CMK (cell line): ENCODE measurements around the gene NANOG.
"Not testable (repeated sequence)": the region's sequence is repeated elsewhere in the genome, so short reads cannot be mapped to it uniquely, and the experiment has no call there.

ENCODE experiments used
- DNase-seq: peaks from one replicate; pipeline ENCODE4 v3.0.0-alpha.2; 2010; ENCODE audit warnings: low read depth

The NANOG gene

DNA sequence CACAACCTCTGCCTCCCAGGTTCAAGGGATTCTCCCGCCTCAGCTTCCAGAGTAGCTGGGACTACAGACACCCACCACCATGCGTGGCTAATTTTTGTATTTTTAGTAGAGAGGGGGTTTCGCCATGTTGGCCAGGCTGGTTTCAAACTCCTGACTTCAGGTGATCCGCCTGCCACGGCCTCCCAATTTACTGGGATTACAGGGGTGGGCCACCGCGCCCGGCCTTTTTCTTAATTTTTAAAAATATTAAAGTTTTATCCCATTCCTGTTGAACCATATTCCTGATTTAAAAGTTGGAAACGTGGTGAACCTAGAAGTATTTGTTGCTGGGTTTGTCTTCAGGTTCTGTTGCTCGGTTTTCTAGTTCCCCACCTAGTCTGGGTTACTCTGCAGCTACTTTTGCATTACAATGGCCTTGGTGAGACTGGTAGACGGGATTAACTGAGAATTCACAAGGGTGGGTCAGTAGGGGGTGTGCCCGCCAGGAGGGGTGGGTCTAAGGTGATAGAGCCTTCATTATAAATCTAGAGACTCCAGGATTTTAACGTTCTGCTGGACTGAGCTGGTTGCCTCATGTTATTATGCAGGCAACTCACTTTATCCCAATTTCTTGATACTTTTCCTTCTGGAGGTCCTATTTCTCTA lies at the start of gene NANOG:
Gene NANOG, plus strand, starts transcription at position 519 of the 645 bp plus-strand sequence. CDS start 213 bp downstream, outside the sequence.
- DNase-seq: not testable (repeated sequence)

DNA sequence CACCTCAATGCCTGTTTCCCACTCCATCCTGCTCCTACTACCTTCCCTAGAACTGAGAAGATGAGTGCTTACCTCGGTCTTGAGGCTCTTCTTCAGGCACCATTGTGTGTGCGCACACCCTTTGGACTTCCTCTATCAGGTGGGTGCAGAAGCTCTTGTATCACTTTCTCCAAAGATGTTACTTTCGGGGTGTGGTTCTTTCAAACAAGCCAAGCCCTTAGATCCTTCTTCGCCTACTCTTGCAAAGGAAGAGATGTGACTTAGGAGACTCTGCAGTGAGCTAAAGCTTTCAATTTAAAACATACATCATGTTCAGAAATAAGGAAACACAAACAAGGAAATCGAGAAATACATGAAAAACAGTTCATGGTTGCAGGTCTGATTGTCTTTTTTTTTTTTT lies 42.0 kb upstream of the NANOG start, which contains the start of gene CLEC4C:
Gene CLEC4C, minus strand, starts transcription at position 130 of the 400 bp plus-strand sequence. Its CDS starts 27 bp downstream, at position 103.
- DNase-seq: no peak

DNA sequence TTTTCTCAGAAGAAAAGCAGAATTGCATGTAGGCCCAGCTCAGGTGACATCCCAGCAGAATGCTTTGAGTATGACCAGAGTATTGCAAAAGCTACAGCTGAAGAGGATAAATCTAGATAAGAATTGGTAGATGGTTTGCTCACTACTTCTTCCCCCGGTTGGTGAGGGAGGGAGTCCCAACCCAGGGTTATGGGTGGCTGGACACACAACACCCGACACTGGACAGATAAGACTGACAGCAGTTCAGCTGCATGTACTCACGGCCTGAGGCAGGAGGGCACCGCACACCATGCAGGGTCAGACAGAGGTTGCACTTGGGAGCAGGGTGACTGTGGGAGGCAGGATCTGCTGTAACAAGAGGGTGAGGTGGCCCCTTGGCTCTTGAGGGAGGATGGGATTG lies 40.4 kb upstream of the NANOG start:
- DNase-seq: no peak

DNA sequence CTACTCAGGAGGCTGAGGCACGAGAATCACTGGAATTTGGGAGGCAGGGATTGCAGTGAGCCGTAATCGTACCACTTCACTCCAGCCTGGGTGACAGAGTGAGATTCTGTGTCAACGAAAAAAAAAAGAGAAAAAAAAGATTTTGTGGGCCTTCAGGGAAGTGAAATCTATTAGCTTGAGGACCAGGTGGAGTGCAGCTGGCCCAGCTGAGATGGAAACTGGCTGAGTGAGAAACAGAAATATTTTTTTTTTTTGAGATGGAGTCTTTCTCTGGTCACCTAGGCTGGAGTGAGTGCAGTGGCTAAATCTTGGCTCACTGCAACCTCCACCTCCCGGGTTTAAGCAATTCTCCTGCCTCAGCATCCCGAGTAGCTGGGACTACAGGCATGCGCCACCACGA lies 39.8 kb upstream of the NANOG start:
- DNase-seq: no peak

DNA sequence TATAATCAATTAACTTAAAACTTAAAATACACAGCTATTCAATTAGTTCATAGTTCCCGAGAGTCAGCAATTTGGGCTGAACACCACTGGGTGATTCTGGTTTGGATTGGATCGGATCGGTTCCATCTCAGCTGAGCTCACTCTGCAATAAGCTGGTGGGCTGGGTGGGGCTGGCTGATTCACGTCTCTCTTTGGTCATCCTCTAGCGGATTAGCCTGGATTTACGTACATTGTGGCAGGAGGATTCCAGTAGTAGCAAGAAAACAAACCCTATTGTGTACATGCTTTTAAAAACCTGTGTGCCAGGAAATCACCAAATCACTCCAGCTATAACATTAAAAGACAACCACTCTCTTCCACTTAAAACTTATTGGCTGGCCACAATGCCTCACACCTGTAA lies 38.9 kb upstream of the NANOG start:
- DNase-seq: no peak

DNA sequence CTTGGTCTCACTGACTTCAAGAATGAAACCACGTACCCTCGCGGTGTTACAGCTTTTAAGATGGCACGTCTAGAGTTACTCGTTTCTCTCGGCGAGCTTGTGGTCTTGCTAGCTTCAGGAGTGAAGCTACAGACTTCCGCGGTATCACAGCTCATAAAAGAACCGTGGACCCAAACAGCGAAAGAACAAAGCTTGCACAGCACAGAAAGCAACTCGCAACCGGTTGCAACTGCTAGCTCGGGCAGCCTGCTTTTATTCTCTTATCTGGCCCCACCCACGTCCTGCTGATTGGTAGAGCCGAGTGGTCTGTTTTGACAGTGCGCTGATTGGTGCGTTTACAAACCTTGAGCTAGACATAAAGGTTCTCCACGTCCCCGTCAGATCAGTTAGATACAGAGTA lies 37.8 kb upstream of the NANOG start:
- DNase-seq: no peak

DNA sequence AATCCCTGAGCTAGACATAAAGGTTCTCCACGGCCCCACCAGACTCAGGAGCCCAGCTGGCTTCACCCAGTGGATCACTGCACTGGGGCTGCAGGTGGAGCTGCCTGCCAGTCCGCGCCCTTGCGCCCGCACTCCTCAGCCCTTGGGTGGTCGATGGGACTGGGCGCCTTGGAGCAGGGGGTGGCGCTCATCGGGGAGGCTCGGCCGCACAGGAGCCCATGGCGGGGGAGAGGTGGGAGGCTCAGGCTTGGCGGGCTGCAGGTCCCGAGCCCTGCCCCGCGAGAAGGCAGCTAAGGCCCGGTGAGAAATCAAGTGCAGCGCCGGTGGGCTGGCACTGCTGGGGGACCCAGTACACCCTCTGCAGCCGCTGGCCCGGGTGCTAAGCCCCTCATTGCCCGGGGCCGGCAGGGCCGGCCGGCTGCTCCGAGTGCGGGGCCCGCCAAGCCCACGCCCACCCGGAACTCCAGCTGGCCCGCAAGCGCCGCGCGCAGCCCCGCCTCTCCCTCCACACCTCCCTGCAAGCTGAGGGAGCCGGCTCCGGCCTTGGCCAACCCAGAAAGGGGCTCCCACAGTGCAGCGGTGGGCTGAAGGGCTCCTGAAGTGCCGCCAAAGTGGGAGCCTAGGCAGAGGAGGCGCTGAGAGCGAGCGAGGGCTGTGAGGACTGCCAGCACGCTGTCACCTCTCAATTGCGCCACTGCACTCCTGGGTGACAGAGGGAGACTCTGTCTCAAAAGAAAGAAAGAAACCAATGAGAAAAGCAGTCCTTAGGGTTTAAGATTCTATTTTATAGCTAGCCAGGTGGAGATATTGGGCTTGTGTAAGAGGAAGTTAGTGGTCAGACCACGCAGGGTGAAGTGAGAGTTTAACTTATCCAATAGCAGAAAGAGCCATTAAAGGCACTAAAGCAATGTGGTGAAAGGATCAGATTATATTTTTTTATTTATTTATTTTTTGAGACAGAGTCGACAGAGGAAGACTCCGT lies 37.0 kb upstream of the NANOG start:
- not testable (repeated sequence) for DNase-seq

DNA sequence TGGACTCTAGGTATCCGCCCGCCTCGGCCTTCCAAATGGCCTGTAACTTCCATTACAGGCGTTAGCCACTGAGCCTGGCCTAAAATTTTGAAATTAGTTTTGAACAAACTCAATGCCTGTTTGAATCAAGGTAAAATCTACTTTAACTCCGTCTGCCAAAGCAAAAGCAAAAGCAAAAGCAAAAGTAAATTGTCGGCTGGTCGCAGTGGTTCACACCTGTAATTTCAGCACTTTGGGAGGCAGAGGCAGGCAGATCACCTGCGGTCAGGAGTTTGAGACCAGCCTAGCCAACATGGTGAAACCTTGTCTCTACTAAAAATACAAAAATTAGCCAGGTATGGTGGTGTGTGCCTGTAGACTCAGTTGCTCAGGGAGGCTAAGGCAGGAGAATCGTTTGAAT lies 33.5 kb upstream of the NANOG start:
- not testable (repeated sequence) for DNase-seq

DNA sequence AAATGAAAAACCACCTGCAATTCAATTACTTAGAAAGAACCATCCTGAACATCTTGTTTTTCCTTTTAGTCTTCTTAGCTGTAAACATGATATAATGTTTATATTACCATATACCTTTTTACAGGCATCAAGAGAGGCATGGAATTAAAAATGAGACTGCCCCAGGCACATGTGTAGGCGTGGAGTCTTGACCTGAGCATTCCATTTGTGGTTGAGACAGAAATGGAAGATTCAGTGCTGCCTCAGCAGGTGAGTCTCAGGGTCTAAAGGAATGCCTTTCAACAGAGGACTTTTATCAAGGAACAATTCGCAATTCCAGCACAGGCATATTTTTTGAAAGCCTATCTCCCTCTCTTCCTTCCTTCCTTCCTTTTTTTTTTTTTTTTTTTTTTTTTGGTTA lies 32.2 kb upstream of the NANOG start:
- no peak for DNase-seq

DNA sequence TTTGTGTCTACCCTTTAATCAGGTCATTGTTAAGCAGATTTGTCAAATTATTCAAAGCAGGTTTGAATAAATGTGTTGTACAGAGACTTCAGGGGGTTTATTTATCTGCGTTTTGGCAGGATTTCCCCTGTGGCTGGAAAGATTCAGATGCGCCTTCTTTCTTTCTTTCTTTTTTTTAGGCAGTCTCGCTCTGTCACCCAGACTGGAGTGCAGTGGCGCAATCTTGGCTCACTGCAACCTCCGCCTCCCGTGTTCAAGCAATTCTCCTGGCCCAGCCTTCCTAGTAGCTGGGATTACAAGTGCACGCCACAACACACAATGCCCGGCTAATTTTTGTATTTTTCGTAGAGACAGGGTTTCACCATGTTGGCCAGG lies 30.4 kb upstream of the NANOG start:
- DNase-seq: no peak

DNA sequence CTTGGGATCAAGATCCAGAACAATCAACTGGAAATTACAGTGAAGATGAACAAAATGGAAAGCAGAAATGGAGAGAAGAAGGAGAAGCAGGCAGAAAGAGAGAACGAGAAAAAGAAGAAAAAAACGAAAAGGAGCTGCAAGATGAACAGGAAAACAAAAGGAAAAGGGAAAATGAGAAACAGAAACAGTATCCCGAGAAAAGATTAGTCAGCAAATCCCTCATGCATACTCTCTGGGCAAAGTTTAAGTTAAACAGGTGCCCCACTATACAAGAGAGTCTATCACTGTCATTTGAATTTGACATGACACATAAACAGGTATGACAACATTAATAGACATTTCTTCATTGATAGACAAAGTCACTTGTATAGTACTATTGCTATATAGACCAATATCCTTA lies 19.2 kb upstream of the NANOG start:
- no peak for DNase-seq

DNA sequence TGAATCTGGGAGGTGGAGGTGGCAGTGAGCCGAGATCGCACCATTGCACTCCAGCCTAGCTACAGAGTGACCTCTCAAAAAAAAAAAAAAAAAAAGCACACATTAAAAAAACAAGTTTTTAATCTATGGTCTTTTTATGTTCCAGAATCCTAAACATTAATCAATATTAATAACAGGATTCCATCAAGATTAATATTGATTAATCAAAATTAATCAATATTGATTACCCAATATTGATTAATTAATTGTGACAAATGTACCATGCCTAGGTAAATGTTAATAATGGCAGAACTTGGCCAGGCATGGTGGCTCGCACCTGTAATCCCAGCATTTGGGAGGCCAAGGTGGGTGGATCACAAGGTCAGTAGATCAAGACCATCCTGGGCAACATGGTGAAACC lies 7.9 kb upstream of the NANOG start:
- DNase-seq: no peak

DNA sequence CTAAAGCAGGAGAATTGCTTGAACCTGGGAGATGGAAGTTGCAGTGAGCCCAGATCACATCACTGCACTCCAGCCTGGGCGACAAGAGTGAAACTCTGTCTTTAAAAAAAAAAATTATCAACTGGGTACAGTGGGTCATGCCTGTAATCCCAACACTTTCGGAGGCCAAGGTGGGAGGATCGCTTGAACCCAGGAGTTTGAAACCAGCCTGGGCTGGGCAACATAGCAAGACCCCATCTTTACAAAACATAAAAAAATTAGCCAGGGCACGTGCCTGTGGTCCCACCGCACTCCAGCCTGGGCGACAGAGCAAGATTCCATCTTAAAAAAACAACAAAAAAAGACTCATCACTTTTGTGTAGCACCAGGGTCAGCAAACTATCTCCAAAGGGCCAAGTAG lies 7.1 kb upstream of the NANOG start:
- no peak for DNase-seq

DNA sequence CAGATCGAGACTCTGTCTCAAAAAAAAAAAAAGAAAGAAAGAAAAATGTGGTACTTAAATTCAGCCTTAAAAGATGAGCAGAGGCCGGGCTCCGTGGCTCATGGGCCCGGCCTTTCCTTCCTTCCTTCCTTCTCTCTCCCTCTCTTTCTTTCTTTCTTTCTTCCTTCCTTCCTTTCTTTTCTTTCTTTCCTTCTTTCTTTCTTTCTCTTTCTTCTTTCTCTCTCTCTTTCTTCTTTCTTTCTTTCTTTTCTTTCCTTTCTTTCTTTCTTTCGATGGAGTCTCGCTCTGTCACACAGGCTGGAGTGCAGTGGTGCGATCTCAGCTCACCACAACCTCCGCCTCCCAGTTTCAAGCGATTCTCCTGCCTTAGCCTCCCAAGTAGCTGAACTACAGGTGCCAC lies 5.8 kb upstream of the NANOG start:
- not testable (repeated sequence) for DNase-seq

DNA sequence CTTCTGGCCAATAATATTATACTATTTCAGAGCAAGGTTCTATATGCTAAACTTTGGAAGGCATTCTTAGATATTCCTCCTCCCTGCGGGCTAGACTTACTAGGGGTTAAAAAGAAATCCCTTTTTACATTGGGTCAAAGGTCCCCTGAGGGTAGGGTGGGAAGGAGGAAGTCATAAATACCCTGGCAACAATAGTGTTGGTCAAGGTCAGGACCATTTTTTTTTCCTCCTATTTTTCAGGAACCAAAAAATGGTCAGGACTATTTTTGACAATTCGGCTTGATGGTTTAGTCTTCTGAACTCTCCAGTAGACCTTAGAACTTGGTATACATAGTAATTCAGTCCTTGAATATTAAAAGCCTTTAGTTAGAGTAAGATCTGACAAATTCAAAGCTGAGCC lies 4.5 kb upstream of the NANOG start:
- DNase-seq: no peak

DNA sequence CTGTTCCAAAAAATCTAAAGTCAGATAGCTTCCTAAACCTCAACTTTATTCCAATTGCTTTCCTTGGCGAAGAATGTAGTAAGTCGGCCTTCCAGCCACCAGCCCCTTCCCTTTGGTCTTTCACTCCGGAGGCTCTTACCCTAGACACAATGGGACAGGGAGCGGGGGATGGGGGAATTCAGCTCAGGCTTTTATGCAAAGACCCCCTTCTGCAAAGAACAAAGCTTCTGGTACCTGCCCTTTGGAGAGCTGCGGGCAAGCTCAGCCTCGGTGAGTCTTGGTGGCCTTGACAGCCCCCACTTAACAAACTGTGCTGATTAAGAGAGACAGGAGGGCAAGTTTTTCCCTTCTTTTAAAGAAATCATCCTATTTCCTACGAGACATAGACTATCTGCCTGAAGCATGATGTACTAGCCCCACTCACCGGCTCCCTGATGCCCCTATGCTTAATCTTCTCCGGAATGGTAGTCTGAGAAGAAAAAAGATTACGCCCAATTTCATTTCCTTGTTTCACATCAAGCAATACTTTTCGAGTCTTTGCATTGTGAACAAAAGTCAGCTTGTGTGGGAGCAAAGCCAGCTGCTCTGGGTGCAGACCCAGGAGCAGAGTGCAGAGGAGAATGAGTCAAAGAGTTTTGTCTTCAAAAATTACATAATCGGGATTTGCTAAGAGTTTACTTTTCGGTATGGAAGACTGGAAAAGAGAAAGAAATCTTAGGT lies 1.5 kb upstream of the NANOG start:
- no peak for DNase-seq

DNA sequence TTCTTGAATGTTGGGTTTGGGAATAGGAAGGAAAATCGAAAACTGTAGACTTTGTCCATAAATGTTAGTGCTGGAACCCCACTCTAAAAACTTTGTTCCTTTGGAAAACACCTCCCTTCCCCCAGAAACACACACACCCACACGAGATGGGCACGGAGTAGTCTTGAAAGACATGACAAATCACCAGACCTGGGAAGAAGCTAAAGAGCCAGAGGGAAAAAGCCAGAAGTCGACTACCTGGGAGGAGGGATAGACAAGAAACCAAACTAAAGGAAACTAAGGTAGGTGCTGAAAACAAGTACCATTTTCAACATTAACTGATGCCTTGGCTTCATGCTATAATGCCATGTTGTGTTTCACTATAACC lies 925 bp upstream of the NANOG start:
- DNase-seq: no peak

DNA sequence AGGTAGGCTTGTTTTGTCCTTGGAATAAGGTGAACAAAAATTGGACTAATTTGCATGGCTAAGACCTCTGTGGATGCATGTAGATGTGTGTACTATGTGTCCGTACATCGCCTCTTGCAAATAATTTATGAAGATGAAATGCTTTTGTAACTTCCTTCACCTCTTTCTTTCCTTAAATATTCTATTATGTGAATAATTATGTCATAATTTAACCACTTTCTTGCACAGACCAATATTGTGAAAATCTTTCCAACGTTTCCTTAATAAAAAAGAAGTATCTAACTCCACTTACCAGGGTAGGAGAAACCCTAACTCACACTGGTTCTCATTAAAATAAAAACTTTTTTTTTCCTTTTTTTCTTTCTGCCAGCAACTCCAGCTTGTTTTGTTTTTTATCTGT lies 4.0 kb downstream of the NANOG start:
- DNase-seq: no peak

DNA sequence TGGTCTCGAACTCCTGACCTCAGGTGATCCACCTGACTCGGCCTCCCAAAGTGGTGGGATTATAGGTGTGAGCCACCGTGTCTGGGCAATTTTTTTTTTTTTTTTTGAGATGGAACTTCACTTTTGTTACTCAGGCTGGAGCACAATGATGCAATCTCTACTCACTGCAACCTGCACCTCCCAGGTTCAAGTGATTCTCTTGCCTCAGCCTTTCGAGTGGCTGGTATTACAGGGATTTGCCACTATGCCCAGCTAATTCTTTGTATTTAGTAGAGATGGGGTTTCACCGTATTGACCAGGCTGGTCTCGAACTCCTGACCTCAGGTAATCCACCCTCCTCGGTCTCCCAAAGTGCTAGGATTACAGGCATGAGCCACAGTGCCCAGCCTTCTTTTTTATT lies 8.1 kb downstream of the NANOG start:
- not testable (repeated sequence) for DNase-seq

DNA sequence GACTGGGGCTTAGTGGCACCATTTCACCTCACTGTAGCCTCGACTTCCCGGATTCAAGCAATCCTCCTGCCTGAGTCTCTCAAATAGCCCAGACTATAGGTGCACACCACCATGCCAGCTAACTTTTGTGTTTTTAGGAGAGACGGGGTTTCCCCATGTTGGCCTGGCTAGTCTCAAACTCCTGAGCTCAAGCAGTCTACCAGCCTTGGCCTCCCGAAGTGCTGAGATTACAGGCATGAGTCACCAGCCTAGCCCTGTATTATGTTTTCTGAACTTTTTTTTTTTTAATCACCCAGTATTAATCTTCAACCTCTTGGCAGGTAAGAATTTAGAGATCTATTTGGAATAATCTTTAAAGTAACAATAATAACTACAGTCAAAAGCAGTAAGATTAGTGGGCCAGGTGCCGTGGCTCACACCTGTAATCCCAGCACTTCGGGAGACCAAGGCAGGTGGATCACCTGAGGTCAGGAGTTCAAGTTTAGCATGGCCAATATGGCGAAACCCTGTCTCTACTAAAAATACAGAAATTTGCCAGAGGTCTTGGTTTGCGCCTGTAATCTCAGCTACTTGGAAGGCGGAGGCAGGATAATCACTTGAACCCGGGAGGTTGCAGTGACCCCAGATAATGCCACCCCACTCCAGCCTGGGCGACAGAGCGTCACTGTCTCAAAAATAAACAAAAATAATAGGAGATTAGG lies 8.6 kb downstream of the NANOG start:
- DNase-seq: no peak

DNA sequence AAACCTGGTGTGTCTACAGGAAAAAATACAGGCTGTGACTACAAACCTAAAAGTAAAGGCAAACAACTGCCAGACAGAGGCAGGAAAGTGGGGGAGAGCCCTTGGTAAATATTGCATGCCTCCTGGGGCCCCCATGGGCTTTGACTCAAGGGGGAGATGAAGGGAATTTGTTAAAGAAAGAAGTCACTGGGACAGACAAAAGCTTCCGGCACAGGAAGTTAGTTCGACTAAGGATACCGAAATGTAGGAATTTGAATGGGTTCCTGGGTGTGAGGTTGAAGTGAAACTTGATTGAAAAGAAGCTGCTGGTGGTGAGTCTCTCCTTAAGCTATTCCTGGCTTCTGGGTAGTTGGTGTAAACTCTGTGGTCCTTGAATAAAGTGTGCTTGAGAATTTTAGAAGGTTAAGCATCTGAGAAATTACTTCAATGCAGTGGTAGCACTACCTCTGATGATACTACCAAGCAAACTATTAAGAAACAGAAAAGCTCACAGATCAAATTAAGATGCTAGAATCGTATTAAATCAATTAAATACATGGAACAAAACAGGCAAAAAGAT lies 9.6 kb downstream of the NANOG start:
- not testable (repeated sequence) for DNase-seq

DNA sequence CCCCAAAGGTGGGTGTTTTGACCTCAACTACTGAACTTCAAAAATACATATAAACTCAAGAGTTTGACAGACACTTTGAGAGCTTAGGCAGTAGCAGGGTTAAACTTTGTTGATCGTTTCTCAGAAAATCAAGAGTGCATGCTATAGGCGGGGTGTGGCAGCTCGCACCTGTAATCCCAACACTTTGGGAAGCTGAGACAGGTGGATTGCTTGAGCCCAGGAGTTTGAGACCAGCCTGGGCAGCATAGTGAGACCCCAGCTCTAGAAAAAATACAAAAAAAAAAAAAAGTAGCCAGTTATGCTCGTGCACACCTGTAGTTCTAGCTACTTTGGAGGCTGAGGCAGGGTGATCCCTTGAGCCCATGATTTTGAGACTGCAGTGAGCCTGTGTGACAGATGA lies 12.3 kb downstream of the NANOG start:
- no peak for DNase-seq
